ENCODE measurements around the gene RERE.

The RERE gene

GRCh38 chr1:8303141-8303540, 514.3 kb downstream of the RERE start:
- no peaks in the 10 kb centered on the region for H3F3A ChIP-seq (ENCODE audit: insufficient read depth)
- no peaks in the 10 kb centered on the region for H3K27me3 ChIP-seq (ENCODE audit: low read length)
- no peaks in the 10 kb centered on the region for H3K79me2 ChIP-seq (ENCODE audit: insufficient read depth, low read length)
- no peaks in the 10 kb centered on the region for H3K36me3 ChIP-seq (ENCODE audit: low read length)
- H3K9ac ChIP-seq (ENCODE audit: low read length): no peak overlapping the region
- no peak overlapping the region for H3K4me3 ChIP-seq (ENCODE audit: insufficient read depth, low read length, poor library complexity, severe bottlenecking)
- no peak for TF ChIP-seq EZH2phosphoT487 (conservative IDR thresholded peaks at IDR 0.05; ENCODE audit: low read length)
- TF ChIP-seq, protein P1, sequence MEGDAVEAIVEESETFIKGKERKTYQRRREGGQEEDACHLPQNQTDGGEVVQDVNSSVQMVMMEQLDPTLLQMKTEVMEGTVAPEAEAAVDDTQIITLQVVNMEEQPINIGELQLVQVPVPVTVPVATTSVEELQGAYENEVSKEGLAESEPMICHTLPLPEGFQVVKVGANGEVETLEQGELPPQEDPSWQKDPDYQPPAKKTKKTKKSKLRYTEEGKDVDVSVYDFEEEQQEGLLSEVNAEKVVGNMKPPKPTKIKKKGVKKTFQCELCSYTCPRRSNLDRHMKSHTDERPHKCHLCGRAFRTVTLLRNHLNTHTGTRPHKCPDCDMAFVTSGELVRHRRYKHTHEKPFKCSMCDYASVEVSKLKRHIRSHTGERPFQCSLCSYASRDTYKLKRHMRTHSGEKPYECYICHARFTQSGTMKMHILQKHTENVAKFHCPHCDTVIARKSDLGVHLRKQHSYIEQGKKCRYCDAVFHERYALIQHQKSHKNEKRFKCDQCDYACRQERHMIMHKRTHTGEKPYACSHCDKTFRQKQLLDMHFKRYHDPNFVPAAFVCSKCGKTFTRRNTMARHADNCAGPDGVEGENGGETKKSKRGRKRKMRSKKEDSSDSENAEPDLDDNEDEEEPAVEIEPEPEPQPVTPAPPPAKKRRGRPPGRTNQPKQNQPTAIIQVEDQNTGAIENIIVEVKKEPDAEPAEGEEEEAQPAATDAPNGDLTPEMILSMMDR (IDR thresholded peaks at IDR 0.05; ENCODE audit: insufficient read depth, low read length, poor library complexity, severe bottlenecking): no peak
- H2AFZ ChIP-seq (ENCODE audit: low read depth, low read length, severe bottlenecking): no peak overlapping the region
- no peak overlapping the region for H3K27ac ChIP-seq (ENCODE audit: low read depth, low read length)
- H3K9me2 ChIP-seq (replicated peaks; ENCODE audit: insufficient read depth, low read length): no peaks in the 10 kb centered on the region
- no peaks in the 10 kb centered on the region for H4K20me1 ChIP-seq (ENCODE audit: low read depth, low read length)
- no peaks in the 10 kb centered on the region for H3K9me3 ChIP-seq (ENCODE audit: insufficient read depth, low read length)
- no peak overlapping the region for H3K4me2 ChIP-seq (ENCODE audit: low read depth, low read length, poor library complexity, severe bottlenecking)

All from SU-DHL-6 (cell line).